GM12878 (cell line): ENCODE results near the gene DELE1. TPM values are rescaled to one million over a fixed set of nuclear protein-coding genes. Genes with fewer than 3 reads are reported as not detected.

ENCODE experiments used
- ATAC-seq: fragments of 200-7000 bp; cut with Tn5 transposase; 3 replicates; pipeline ENCODE4 v1.9.1; 2020; ENCODE audit warnings: mild to moderate bottlenecking, moderate library complexity
- BruUV-seq: library from RNA; stranded (reverse); fragments of 400-500 nt; replicated peaks from 2 replicates; lab custom pipeline; 2021; lab: Mats Ljungman, UMichigan
- CTCF ChIA-PET: fragments of 300-600 bp; sonication (Branson Sonifier 250); formaldehyde crosslinking; extraction: SDS; loops from one replicate; lab custom pipeline; 2021; ENCODE audit warnings: inconsistent platforms; lab: Yijun Ruan, JAX
- POLR2A ChIA-PET: fragments of 350-600 bp; formaldehyde crosslinking; extraction: SDS; loops from one replicate; lab custom pipeline; 2021; ENCODE audit warnings: inconsistent platforms; lab: Charles Lee
- RAD21 ChIA-PET: fragments of 300-600 bp; sonication (Branson Sonifier 250); formaldehyde crosslinking; loops from one replicate; lab custom pipeline; 2023; ENCODE audit warnings: antibody characterized with exemption; ENCODE audit not compliant: unreplicated experiment; lab: Charles Lee
- SMC1A ChIA-PET: fragments of 300-600 bp; sonication (Branson Sonifier 250); formaldehyde crosslinking; loops from one replicate; lab custom pipeline; 2023; ENCODE audit not compliant: unreplicated experiment, uncharacterized antibody; lab: Charles Lee
- DNase-seq: peaks from one replicate; pipeline ENCODE4 v3.0.0-alpha.2; 2011; ENCODE audit warnings: low read depth, low spot score
- FAIRE-seq: peaks from 3 replicates; lab custom pipeline; 2011; peaks lifted over from hg19 to GRCh38; lab: Jason Lieb, UNC
- H2AFZ ChIP-seq: 2 replicates; pipeline ENCODE4 v1.6.0; 2011; ENCODE audit warnings: low read depth, low read length, control low read depth; ENCODE audit not compliant: control insufficient read depth
- H3K27ac ChIP-seq: 2 replicates; pipeline ENCODE4 v1.5.1; 2011; ENCODE audit warnings: control low read depth; ENCODE audit not compliant: control insufficient read depth, insufficient read depth
- H3K27me3 ChIP-seq, 2 experiments: replicated peaks in 1 of 2; 2 replicates each; pipeline versions ENCODE4 v1.6.0 to v1.6.1; 2011; ENCODE audit warnings: low read length in 1 of 2; ENCODE audit not compliant: control insufficient read depth in 2 of 2, insufficient read depth in 2 of 2
- H3K36me3 ChIP-seq, 2 experiments: 2 replicates each; pipeline ENCODE4 v1.5.1; 2011; ENCODE audit warnings: low read length in 1 of 2; ENCODE audit not compliant: control insufficient read depth in 2 of 2, insufficient read depth in 2 of 2
- H3K4me1 ChIP-seq: 2 replicates; pipeline ENCODE4 v1.6.1; 2011; ENCODE audit warnings: mild to moderate bottlenecking, low read length, moderate library complexity, mixed read lengths; ENCODE audit not compliant: control insufficient read depth, insufficient read depth
- H3K4me2 ChIP-seq: 2 replicates; pipeline ENCODE4 v1.6.0; 2011; ENCODE audit warnings: control low read depth; ENCODE audit not compliant: control insufficient read depth, insufficient read depth
- H3K4me3 ChIP-seq: fragments of 200-600 bp; sonication (generic); 2 replicates; pipeline ENCODE4 v1.5.1; 2016
- H3K79me2 ChIP-seq: 2 replicates; pipeline ENCODE4 v1.6.0; 2011; ENCODE audit warnings: low read length; ENCODE audit not compliant: control insufficient read depth, insufficient read depth
- H3K9ac ChIP-seq: 2 replicates; pipeline ENCODE4 v1.8.0; 2011; ENCODE audit warnings: low read length, control low read depth, mixed read lengths; ENCODE audit not compliant: control insufficient read depth, insufficient read depth
- H3K9me3 ChIP-seq: replicated peaks from 3 replicates; pipeline ENCODE4 v1.5.1; 2011; ENCODE audit warnings: mild to moderate bottlenecking, low read length; ENCODE audit not compliant: control insufficient read depth, insufficient read depth
- H4K20me1 ChIP-seq: 2 replicates; pipeline ENCODE4 v1.6.0; 2011; ENCODE audit not compliant: control insufficient read depth, insufficient read depth
- CHD1 ChIP-seq: IDR thresholded peaks from 2 replicates; pipeline ENCODE4 v1.6.1; 2012; ENCODE audit warnings: low read depth, low read length, improper control_type of control experiment
- FOXM1 ChIP-seq: IDR thresholded peaks from 2 replicates; pipeline ENCODE4 v1.6.1; 2012; ENCODE audit warnings: low read depth, mild to moderate bottlenecking, inconsistent platforms, low read length, moderate library complexity
- JUNB ChIP-seq: IDR thresholded peaks from 2 replicates; pipeline ENCODE4 v1.6.1; 2016; ENCODE audit warnings: antibody characterized with exemption, mild to moderate bottlenecking
- KAT2A ChIP-seq: conservative IDR thresholded peaks from 2 replicates; pipeline ENCODE4 v1.6.1; 2011; ENCODE audit warnings: low read depth, low read length; ENCODE audit not compliant: control insufficient read depth
- KLF5 ChIP-seq: fragments of 450-650 bp; IDR thresholded peaks from 2 replicates; pipeline ENCODE4 v1.6.1; 2014; ENCODE audit warnings: mild to moderate bottlenecking; ENCODE audit not compliant: partially characterized antibody
- MYC ChIP-seq: IDR thresholded peaks from 2 replicates; pipeline ENCODE4 v1.6.1; 2011; ENCODE audit warnings: mild to moderate bottlenecking, low read length, moderate library complexity, inconsistent platforms; ENCODE audit not compliant: insufficient read depth, insufficient replicate concordance, insufficient read length, severe bottlenecking
- NR2F1 ChIP-seq: fragments of 450-650 bp; conservative IDR thresholded peaks from 2 replicates; pipeline ENCODE4 v1.6.1; 2017; ENCODE audit warnings: mild to moderate bottlenecking
- PAX8 ChIP-seq: fragments of 450-650 bp; IDR thresholded peaks from 2 replicates; pipeline ENCODE4 v1.6.1; 2017; ENCODE audit warnings: mild to moderate bottlenecking, moderate library complexity
- TCF3 ChIP-seq: IDR thresholded peaks from 2 replicates; pipeline ENCODE4 v1.6.1; 2012; ENCODE audit warnings: low read depth, mild to moderate bottlenecking, low read length, borderline replicate concordance; ENCODE audit not compliant: insufficient read depth
- ZBED1 ChIP-seq: IDR thresholded peaks from 2 replicates; pipeline ENCODE4 v1.6.1; 2016; ENCODE audit warnings: borderline replicate concordance
- ZNF217 ChIP-seq: fragments of 450-650 bp; IDR thresholded peaks from 2 replicates; pipeline ENCODE4 v1.6.1; 2017; ENCODE audit warnings: antibody characterized with exemption, mild to moderate bottlenecking
- ZSCAN29 ChIP-seq: fragments of 450-650 bp; IDR thresholded peaks from 2 replicates; pipeline ENCODE4 v1.6.1; 2017; ENCODE audit warnings: mild to moderate bottlenecking, moderate library complexity
- WGBS: methylation state at CpG from one replicate; pipeline ENCODE4 v1.1.6; 2016; ENCODE audit warnings: low lambda C conversion rate; ENCODE audit not compliant: insufficient replicate concordance, insufficient coverage; ENCODE audit errors: missing lambda C conversion rate; 5-methylcytosine and 5-hydroxymethylcytosine counted together
- in situ Hi-C: fragments of 300-500 bp; cut with MboI; formaldehyde crosslinking; loops from 9 replicates; pipeline ENCODE4 v1.14.3; 2018; ENCODE audit warnings: mixed read lengths
- intact Hi-C: fragments of 100-400 bp; cut with micrococcal nuclease; formaldehyde crosslinking; loops from one replicate; pipeline ENCODE4 v1.14.2; 2022; ENCODE audit not compliant: unreplicated experiment
- polyA plus RNA-seq, 11 experiments: library from polyadenylated mRNA; depleted of rRNA in 4 of 11; unstranded in 6 of 11; stranded (reverse) in 5 of 11; fragments of >200 nt; fragmentation: Nextera tagmentation in 4 of 11; fragmentation: Illumina TruSeq in 1 of 11; extraction: Ambion mirVana in 4 of 11; extraction: Trizol in 1 of 11; gene quantifications; 1 replicate in 1 of 11; 2 replicates in 10 of 11; pipeline versions ENCODE4 v1.2.1 to v1.2.3, GENCODE V29; 2011 to 2016; ENCODE audit warnings: inconsistent platforms in 2 of 11, missing spikeins in 2 of 11, low read depth in 1 of 11
- total RNA-seq, 4 experiments: library from RNA; depleted of rRNA in 3 of 4; stranded (reverse); fragments of >200 nt in 3 of 4; fragmentation: Illumina TruSeq in 1 of 4; extraction: Trizol in 1 of 4; gene quantifications; 2 replicates each; pipeline versions ENCODE4 v1.2.1 to v1.2.3, GENCODE V29; 2013 to 2021
- TF ChIP-seq, protein P1 (sequence below): fragments of 450-650 bp; IDR thresholded peaks from 2 replicates; pipeline ENCODE4 v1.6.1; 2014; ENCODE audit warnings: mild to moderate bottlenecking

Gene DELE1
- total and polyA plus RNA-seq, 10 of the 15 experiments (the other 5 are each of a cell fraction or from before 2014, with no cell fraction given), result 18.9 to 71.4 (median 47.6) TPM

DNA sequence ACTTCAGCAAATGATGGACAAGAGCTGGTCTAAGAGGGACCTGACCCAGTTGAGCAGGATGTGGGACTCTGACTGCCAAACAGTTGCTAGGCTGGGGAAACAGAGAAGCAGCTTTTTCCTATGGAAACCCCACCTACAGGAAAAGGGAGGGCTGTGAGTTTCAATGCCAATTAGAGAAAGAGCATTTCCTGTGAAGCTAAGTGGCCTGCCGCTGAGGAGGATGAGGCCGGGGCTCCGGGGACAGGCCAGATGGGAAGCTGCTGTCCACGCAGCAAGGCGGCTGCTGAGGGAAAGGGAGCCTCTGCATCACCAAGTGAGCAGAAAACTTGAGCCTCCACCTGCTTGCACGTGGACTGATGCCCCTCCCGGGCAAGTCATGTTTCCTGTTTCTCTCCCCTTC is 34.4 kb downstream of the DELE1 start, which contains the start of gene PCDH12:
TSS of gene PCDH12 (minus strand) at position 90 of the 400 bp plus-strand sequence. CDS start 351 bp downstream, outside the sequence.
- Histone ChIP-seq H3K36me3 (no peaks in the 10 kb centered on the region), H4K20me1 (no peaks in the 10 kb centered on the region), H3K4me3 (no peak within 1 kb of the TSS), H3K9ac (no peak within 1 kb of the TSS), H3K4me1 (peaks cover 3% of the 10 kb centered on the region; the same call in 1 of the 2 replicates), H3K27me3 (no peaks in the 10 kb centered on the region), H3K9me3 (no peaks in the 10 kb centered on the region), H2AFZ (no peak within 1 kb of the TSS), H3K27ac (no peak within 1 kb of the TSS), H3K4me2 (no peak within 1 kb of the TSS), H3K79me2 (no peaks in the 10 kb centered on the region)
- no peak for DNase-seq
- TF ChIP-seq TCF3 (no peak), NR2F1 (no peak), KLF5 (no peak), ZNF217 (no peak), ZSCAN29 (no peak), ZBED1 (no peak), KAT2A (no peak), MYC (no peak), PAX8 (no peak), FOXM1 (no peak), CHD1 (no peak), JUNB (no peak)
- TF ChIP-seq, protein P1, sequence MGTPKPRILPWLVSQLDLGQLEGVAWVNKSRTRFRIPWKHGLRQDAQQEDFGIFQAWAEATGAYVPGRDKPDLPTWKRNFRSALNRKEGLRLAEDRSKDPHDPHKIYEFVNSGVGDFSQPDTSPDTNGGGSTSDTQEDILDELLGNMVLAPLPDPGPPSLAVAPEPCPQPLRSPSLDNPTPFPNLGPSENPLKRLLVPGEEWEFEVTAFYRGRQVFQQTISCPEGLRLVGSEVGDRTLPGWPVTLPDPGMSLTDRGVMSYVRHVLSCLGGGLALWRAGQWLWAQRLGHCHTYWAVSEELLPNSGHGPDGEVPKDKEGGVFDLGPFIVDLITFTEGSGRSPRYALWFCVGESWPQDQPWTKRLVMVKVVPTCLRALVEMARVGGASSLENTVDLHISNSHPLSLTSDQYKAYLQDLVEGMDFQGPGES, result no peak
- BruUV-seq, result no TSS peak
- no peak for ATAC-seq
- in situ Hi-C loops, result loop anchor here (5.0 kb wide), 1 partner anchor 266 kb away; no protein-coding TSS in a partner anchor
- CTCF ChIA-PET, result interaction anchor here (1.2 to 5.2 kb wide), 3 partner anchors 11 to 266 kb away, joined by 4 to 101 read pairs (median 6); partner anchors contain the start of gene RNF14
- RAD21 ChIA-PET, result interaction anchor here (1.3 kb wide), 1 partner anchor 266 kb away, joined by 5 read pairs; no protein-coding TSS in a partner anchor
- SMC1A ChIA-PET, result interaction anchor here (1.6 kb wide), 1 partner anchor 68 kb away, joined by 5 read pairs; no protein-coding TSS in a partner anchor
- 4% methylated on average over 7 of the region's 7 CpGs for WGBS
- POLR2A ChIA-PET, result interaction anchor here (2.5 kb wide), 1 partner anchor 12 kb away, joined by 8 read pairs; the partner anchor contains the start of gene RNF14
- FAIRE-seq, result no peak
- intact Hi-C loops, result no loop called here
